HG02678 (cell line): Measurements from ENCODE around the gene CHD9NB.
"Not testable (repeated sequence)": the region's sequence is repeated elsewhere in the genome, so short reads cannot be mapped to it uniquely, and the experiment has no call there.

Experiments used
- ATAC-seq: cut with Tn5 transposase; IDR thresholded peaks from one replicate; pipeline ENCODE4 v1.9.1; 2021; ENCODE audit warnings: mild to moderate bottlenecking, moderate library complexity; ENCODE audit not compliant: unreplicated experiment

CHD9NB gene

GRCh38 chr16:53058441-53058840, 5.7 kb upstream of the CHD9NB start:
- no peak for ATAC-seq

DNA sequence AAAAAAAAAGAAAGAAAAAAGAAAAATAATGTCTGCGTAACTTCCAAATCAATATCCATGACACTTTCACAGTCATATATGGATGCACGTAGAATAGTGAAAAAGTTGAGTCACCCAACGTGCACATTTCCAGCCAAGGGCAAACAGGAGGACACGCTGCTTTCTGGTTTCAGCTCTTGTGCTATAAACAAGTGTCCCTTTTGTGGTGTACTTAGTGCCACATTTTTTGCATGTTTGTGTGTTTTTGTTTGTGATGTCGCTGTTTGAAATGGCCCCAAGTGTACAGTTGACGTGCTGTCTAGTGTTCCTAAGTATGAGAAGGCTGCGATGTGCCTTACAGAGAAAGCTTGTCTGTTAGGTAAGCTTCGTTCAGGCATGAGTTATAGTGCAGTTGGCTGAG, 5.0 kb upstream of the CHD9NB start:
- ATAC-seq: no peak

- no peak for ATAC-seq
Observed at GRCh38 chr16:53056392-53056881, 3.7 kb upstream of the CHD9NB start.

DNA sequence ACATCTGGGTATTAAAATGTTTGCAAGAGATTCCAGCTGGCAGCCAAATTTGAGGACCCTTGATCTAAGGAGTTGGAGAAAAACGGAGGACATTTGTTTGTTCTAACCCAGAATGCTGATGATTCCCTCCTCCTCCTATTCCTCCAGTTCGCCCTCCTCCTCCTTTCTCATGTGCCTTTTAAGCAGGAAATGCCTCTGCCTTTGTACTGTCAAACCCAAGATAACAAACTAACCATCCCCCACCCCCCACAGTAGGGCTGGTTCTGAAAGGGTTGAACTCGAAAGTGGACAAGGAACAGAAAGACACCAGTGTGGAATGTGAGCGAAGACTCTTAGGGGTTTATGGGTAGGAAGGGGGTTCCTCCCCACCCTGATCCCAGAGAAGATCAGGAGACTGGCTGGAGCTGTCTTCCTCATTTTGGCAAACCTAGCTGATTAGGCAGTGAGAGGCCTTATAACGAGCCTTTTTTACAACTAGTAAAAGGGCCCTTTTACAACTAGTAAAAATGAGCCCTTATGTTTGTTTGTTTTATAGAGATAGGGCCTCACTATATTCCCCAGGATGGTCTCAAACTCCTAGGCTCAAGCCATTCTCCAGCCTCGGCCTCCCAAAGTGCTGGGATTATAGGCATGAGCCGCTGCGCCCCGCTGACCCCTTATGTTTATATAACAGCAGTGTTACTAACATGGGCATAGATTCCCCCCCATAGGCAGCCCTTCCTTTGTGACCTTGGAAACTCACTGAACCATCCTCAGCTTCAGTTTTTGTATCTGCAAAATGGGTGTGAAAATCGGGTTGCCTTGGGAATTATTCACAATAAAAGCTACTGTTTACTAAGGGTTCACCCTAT, 3.1 kb upstream of the CHD9NB start:
- ATAC-seq: no peak

GRCh38 chr16:53054670-53055485, 2.2 kb upstream of the CHD9NB start, which contains the start of gene CHD9:
Gene CHD9 (plus strand): TSS chr16:53054991. CDS start chr16:53156090, 101,099 bp downstream.
- ATAC-seq: peak; percentile 76

DNA sequence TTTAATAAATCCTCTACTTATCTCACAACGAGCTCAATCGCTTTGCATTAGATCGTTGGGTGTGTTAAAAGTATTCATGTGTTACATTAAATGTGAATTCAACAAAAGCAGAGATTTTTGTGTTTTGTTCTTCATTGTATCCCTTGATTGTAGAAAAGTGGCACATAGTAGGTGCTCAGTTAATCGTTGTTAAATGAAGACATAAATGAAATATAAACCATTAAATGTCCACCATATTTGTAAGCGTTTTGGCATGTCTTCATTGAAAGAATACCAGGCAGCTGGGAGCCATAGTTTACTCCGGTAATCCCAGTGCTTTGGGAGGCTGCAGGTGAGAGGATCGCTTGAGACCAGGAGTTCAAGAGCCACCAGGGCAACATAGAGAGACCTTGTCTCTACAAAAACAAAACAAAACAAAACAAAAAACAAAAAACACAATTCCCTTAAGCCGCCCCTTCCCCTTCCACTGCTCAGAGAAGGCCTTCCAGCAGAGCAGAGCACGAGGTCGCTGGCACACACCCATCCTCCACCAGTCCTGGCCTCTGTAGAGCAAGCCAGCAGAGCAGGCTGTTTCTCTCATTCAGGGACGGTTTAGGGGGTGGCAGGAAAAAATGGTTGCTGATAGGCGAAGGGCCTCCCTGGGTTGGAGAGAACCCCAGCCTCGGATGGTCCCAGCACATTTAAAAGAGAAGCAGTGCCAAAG, 1.4 kb upstream of the CHD9NB start:
- ATAC-seq: peak; percentile 20

- ATAC-seq: not testable (repeated sequence)
Observed at GRCh38 chr16:53051255-53051654, 1.4 kb downstream of the CHD9NB start.

DNA sequence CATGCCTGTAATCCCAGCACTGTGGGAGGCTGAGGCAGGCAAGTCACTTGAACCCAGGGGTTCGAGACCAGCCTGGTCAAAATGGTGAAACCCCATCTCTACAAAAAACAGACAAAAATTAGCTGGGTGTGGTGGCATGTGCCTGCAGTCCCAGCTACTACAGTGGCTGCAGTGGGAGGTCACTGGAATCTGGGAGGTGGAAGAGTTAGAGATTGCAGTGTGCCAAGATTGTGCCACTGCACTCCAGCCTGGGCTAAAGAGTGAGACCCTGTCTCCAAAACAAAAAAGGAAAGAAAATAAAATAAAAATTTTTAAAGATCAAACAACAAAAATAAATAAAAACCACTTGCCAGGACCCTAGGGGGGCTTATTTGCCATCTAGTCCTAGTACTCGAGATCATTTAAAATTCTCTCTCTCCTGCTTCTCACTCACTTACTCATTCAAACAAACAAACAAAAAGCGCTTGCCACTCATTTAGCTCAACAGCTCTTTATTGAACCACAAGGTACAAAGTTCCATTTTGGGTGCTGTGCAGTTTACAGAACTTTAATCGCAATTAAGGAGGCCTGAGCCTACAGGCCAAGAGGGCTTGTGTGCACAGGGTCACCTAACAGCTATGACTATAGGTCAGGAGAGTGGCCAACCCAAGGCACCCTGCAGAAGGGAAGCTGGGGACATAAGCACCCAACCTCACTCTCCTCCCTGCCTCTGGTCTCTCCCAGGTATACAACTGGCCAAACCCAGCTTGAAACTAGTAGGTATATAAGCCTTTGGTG, 4.4 kb downstream of the CHD9NB start:
- ATAC-seq: no peak

DNA sequence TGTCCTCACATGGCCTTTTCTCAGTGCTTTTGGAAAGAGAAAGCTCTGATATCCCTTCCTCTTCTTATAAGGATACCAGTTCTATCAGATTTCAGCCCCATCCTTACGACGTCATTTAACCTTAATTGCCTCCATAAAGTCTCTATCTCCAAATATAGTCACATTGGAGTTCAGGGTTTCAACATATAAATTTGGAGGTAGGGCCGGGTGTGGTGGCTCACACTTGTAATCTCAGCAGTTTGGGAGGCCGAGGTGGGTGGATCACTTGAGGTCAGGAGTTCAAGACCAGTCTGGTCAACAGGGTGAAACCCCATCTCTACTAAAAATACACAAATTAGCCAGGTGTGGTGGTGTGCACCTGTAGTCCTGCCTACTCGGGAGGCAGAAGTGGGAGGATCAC, 5.2 kb downstream of the CHD9NB start:
- not testable (repeated sequence) for ATAC-seq

- ATAC-seq: no peak
Observed at GRCh38 chr16:53045341-53046220, 7.1 kb downstream of the CHD9NB start.

DNA sequence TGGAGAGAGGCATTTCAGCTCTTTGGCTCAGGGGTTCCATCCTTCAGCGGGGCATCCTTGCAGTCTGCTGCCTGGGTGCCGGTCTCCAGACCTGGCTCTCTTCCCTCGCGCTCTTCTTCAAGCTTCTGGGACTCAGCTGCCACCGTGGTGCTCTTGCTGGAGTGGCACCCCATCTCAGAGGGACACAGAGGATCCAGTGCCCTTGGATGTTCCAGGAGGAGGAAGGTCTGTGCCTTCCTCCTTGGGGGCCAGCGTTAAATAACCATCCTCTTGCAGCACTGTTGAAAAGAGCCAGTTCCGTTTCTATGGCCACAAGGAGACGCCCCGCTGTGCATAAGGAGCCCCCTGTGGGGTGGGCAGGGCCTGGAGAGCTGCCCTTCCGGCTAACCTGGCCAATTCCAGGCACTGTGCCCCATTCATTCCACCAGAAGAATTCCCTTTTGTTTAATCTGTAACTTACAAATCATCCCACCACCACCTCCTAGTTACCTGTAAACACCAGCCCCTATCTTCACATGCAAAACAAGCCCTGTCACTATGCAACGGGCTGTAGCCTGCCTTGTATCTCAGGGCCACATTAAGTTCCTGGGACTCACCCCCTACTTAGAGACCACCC, 8.6 kb downstream of the CHD9NB start:
- ATAC-seq: no peak

DNA sequence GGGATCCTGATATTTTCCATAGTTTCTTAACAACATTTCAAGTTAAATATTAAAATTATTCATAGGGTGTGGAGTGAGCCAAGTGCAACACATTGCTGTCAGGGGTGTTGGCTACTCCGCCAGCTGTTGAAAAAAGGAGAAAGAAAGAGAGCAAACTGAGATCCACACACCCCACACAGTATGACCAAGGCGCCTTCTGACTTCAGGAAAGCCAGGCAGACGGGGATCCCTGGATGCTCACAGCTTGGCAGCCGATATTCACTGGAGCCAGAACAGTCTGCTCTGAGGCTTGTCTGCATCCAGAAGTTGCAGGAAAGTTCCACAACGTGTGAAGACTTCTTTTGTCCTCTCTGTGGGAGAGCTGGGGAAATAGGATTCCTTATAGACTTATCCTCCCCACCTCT, 9.3 kb downstream of the CHD9NB start:
- ATAC-seq: no peak

- no peak for ATAC-seq
Observed at GRCh38 chr16:53042235-53042701, 10.4 kb downstream of the CHD9NB start.

DNA sequence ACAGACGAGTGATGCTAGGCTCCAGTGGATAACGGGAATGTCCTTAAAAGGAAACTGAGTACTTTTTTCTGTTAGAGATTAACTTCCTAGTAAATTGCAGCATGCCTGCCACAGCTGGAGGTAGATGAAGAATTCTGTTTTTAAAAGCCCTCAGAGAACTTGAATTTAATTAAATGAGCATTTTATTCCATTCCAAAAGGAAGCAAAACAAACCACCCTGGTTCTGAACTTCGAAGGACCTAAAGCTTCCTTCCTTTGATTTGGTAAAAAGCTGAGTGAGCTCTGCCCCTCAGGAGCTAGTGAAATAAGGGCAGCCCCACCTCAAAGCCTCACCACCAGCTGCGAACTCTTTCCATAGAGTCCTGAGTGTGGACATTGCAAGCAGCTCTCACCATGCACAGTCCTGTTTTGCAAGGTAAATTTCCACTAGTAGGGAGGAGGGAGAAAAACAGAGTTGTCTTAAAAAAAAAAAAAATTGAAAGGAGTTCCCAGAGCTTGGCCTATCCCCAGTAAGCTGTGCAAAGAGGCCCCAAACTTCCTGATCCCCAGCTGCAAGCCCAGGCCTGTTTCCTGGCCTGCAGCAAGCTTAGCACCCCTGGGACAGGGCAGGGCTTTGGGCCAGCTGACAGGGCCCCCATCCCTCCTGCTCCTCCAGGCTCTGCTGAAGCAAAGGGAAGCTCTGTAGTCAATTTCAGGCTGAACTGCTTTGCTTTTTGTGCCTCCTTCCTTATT, 11.2 kb downstream of the CHD9NB start:
- ATAC-seq: no peak

DNA sequence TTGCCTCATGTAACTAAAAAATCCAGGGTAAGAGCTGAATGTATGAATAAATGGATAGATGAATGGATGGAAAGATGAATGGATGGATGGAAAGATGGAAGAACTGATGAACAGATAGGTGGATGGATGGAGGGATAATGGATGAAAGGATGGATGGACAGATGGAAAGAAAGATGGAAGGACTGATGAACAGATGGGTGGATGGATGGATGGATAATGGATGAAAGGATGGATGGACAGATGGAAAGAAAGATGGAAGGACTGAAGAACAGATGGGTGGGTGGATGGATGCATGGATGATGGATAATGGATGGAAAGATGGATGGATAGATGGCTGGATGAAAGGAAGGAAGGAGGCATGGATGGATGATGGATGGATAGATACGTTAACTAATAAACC, 11.9 kb downstream of the CHD9NB start:
- no peak for ATAC-seq

DNA sequence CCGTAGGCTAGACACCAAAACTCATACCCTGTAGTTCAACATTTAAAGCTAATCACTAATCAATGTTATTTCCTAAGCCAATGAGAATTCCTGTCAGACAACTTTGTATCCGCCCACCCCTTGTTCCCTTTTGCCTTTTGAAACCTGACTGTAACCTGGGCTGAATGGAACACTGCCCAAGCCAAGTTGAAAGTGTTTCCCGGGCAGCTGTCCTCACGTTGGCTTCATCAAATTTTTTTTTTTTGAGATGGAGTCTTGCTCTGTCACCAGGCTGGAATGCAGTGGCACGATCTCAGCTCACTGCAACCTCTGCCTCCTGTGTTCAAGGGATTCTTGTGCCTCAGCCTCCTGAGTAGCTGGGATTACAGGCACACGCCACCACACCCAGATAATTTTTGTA, 16.0 kb downstream of the CHD9NB start:
- ATAC-seq: not testable (repeated sequence)

DNA sequence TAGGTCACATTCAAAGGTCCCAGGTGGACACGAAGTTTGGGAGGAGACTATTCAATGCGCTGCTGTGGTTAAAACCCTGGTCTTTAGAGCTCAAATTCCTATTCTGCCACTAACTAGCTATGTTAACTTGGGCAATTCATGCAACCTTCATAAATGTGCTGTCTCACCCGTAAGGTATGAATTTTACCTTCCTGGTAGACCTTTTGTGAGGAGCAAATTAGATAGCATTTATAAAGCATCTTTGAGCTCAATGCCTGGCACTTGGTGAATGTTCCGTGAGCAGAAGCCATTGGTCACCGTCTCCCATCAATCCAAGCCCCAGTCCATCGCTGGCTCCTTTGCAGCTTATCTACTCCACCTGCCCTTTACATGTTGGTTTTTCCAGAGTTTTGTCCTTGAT, 16.6 kb downstream of the CHD9NB start:
- ATAC-seq: no peak
